Measurements from ENCODE around the gene PNP. TPM values are rescaled to one million over a fixed set of nuclear protein-coding genes. Genes with fewer than 3 reads are reported as not detected.

The PNP gene
- total RNA-seq, 1 experiment from 2014 or later = 87.5 TPM

DNA sequence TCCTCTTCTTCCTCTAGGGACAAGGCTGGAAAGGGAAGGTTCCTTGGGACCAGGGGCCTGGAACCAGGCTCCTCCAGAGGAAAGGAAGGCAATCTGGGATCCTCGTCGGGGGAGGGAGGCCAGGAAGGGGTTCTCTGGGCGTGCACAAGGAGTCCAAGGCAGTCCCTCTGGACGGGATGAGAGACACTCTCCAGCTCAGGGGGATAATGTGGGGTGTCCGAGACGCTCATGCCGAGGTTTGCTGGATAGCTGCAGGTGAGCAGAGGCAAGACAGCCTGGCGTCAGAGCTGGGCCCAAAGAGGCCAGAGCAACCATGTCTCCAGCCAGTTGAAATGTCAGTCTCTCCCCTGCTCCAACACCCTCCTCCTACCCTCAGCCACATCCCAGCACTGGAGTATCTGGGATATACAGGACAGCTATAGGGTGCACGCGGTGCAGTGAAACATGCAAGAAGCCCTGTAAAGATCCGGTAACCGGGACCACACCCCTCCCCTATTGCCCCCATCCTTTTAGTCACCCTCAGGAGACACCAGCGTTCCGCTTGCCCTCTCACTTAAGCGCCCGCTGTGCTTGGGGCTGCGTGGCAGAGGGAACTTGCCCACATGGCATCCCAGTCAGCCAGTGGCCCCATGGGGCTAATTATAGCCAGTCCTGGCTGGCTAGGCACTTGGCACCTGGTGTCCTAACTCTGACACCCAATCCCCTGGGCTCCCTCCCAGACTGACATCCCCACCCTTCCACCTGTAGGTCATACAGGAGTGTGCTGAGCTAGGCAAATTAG, 33.4 kb upstream of the PNP start, which contains the start of gene KLHL33:
KLHL33 (minus strand) TSS at position 585 of the 781 bp plus-strand sequence; CDS start at position 230, 355 bp downstream.
- Mint-ChIP-seq H3K4me3 (peak within 1 kb of the TSS in 1 of 2 experiments; percentile 69; a peak in 1 of 5 replicates), H3K27me3 (ENCODE audit: low read depth) (0 out of 2 replicates have a peak, but pooled peaks cover 1% of the 10 kb centered on the region), H3K36me3 (ENCODE audit: insufficient read depth in 1 of 3, low read depth in 3 of 3) (no peaks in the 10 kb centered on the region), H3K4me1 (peaks cover 22 to 26% of the 10 kb centered on the region in 2 experiments), H3K9me3 (no peaks in the 10 kb centered on the region), H3K27ac (peak within 1 kb of the TSS in 1 of 3 experiments; percentile 37; a peak in 2 of 7 replicates)
- Histone ChIP-seq H2BK120ac (ENCODE audit: low read depth, low read length, poor library complexity, severe bottlenecking) (no peak within 1 kb of the TSS), H2BK20ac (ENCODE audit: low read depth, low read length, poor library complexity, severe bottlenecking) (no peak within 1 kb of the TSS), H3K23ac (ENCODE audit: insufficient read length, low read depth, low read length) (no peak within 1 kb of the TSS), H3K4me2 (ENCODE audit: insufficient read depth, insufficient read length, low read length) (peak within 1 kb of the TSS; percentile 13), H3K79me2 (ENCODE audit: insufficient read depth, low read length) (no peaks in the 10 kb centered on the region; the same call in 1 of the 2 replicates), H2AK5ac (ENCODE audit: insufficient read length, low read length) (no peak within 1 kb of the TSS), H2AFZ (ENCODE audit: low read length) (no peak within 1 kb of the TSS), H3K4me1 (ENCODE audit: insufficient read depth, low read length) (no peaks in the 10 kb centered on the region), H3K79me1 (ENCODE audit: insufficient read depth, low read depth, low read length, poor library complexity, severe bottlenecking) (no peaks in the 10 kb centered on the region), H3K56ac (ENCODE audit: insufficient read length, low read depth, low read length) (no peak within 1 kb of the TSS), H3K23me2 (ENCODE audit: insufficient read length, low read depth, low read length, poor library complexity, severe bottlenecking) (no peaks in the 10 kb centered on the region), H3K27ac (ENCODE audit: insufficient read length, low read depth, low read length) (no peak within 1 kb of the TSS), H3K9ac (ENCODE audit: extremely low read depth, insufficient read length, low read length) (no peak within 1 kb of the TSS), H3K4ac (ENCODE audit: low read depth, low read length) (no peak within 1 kb of the TSS), H3T11ph (ENCODE audit: low read length) (no peak within 1 kb of the TSS), H4K91ac (ENCODE audit: insufficient read length, low read depth, low read length) (no peak within 1 kb of the TSS), H3K27me3 (ENCODE audit: insufficient read depth, low read length) (no peaks in the 10 kb centered on the region), H3K18ac (ENCODE audit: insufficient read length, low read depth, low read length) (no peak within 1 kb of the TSS), H4K20me1 (ENCODE audit: control insufficient read depth, insufficient read depth, insufficient read length) (no peaks in the 10 kb centered on the region), H2BK12ac (ENCODE audit: insufficient read length, low read depth, low read length) (no peak within 1 kb of the TSS), H3K14ac (ENCODE audit: insufficient read depth, low read length) (no peak within 1 kb of the TSS; the same call in 1 of the 2 replicates), H2BK15ac (ENCODE audit: low read depth, low read length) (no peak within 1 kb of the TSS), H4K8ac (replicated peaks; ENCODE audit: insufficient read length, low read depth, low read length) (no peak within 1 kb of the TSS), H4K5ac (ENCODE audit: insufficient read length, low read depth, low read length) (no peak within 1 kb of the TSS), H2BK5ac (ENCODE audit: insufficient read length, low read length) (no peak within 1 kb of the TSS), H3K9me3 (ENCODE audit: control insufficient read depth, low read depth, low read length) (no peaks in the 10 kb centered on the region)
- TF ChIP-seq, protein P1, sequence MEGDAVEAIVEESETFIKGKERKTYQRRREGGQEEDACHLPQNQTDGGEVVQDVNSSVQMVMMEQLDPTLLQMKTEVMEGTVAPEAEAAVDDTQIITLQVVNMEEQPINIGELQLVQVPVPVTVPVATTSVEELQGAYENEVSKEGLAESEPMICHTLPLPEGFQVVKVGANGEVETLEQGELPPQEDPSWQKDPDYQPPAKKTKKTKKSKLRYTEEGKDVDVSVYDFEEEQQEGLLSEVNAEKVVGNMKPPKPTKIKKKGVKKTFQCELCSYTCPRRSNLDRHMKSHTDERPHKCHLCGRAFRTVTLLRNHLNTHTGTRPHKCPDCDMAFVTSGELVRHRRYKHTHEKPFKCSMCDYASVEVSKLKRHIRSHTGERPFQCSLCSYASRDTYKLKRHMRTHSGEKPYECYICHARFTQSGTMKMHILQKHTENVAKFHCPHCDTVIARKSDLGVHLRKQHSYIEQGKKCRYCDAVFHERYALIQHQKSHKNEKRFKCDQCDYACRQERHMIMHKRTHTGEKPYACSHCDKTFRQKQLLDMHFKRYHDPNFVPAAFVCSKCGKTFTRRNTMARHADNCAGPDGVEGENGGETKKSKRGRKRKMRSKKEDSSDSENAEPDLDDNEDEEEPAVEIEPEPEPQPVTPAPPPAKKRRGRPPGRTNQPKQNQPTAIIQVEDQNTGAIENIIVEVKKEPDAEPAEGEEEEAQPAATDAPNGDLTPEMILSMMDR (conservative IDR thresholded peaks at IDR 0.05) = no peak
- no peak for DNase-seq
- no CpG with 5 or more reads among the region's 17 CpGs for WGBS (ENCODE audit: extremely low coverage, insufficient read length, low lambda C conversion rate)

All from H9 (cell line).